HG03575 (cell line): ENCODE measurements around the gene DCP2.
A peak's percentile ranks its signal among the peaks of the same experiment; 100 is the strongest.
"Not testable (repeated sequence)": the region's sequence is repeated elsewhere in the genome, so short reads cannot be mapped to it uniquely, and the experiment has no call there.

Experiments
- ATAC-seq: cut with Tn5 transposase; IDR thresholded peaks from one replicate; pipeline ENCODE4 v1.9.1; 2021; ENCODE audit not compliant: unreplicated experiment, insufficient number of reproducible peaks, low FRiP score; ENCODE audit errors: extremely low read depth

DCP2 gene

GRCh38 chr5:112976432-112977309 is at the start of gene DCP2:
Gene DCP2 (plus strand): TSS chr5:112976798. CDS start chr5:112976934, 136 bp downstream.
- peak; percentile 95 for ATAC-seq

- peak; percentile 28 for ATAC-seq
Observed at GRCh38 chr5:112929336-112930081, 47.1 kb upstream of the DCP2 start.

DNA sequence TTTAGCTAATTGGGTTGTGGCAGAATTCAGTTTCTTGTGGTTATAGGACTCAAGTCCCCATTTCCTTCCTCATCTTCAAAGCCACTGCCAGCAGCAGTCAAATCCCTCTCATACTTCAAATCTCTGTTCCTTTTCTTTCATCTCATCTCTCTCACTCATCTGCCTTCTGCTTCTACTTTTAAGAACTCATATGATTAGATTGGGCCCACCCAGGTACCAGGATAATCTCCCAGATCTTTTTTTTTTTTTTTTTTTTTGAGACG is 46.6 kb upstream of the DCP2 start:
- peak; percentile 28 for ATAC-seq

DNA sequence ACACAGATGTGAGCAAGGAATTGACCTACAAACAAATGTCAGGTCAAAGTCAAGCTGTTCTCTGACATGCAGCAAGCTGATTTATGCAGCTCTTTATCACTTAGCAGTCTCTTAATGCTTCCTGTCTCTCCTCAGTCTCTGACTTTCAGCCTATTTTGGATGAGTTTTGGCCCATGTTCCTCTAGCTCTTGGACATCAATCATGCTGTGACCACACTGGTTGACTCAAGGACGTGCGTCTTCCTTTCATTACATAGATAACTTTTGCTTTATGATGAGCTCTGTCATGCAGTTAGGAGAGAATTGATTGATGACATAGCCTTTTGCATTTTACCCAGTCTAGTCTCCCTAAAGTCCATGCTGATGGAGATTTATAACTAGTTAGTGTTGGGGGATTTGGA is 45.1 kb upstream of the DCP2 start:
- no peak for ATAC-seq

- no peak for ATAC-seq
Observed at GRCh38 chr5:112933105-112933504, 43.5 kb upstream of the DCP2 start.

GRCh38 chr5:112933651-112934365 is 42.8 kb upstream of the DCP2 start:
- ATAC-seq, result no peak

DNA sequence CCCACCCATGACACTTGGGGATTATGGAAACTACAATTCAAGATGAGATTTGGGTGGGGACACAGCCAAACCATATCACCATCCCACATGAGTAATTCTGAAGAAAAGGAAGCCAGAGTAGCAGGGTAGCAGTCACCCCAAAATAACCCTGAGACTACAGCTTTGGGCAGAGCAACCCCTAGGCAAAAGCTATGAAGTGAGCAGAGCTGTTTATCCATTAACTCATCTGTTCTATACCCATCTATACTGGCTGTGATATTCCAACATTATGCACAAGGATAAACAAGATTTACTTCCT is 42.3 kb upstream of the DCP2 start:
- ATAC-seq, result no peak

DNA sequence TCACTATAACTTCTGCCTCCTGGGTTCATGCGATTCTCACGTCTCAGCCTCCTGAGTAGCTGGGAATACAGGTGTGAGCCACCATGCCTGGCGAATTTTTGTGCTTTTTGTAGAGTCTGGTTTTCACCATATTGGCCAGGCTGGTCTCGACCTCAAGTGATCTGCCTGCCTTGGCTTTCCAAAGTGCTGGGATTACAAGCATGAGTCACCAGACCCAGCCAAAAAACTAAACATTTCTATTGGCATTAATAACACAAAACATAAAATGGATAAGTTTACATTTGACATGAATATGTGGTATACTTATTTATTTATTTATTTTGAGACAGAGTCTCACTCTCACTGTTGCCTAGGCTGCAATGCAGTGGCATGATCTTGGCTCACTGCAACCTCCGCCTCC is 40.9 kb upstream of the DCP2 start:
- no peak for ATAC-seq

DNA sequence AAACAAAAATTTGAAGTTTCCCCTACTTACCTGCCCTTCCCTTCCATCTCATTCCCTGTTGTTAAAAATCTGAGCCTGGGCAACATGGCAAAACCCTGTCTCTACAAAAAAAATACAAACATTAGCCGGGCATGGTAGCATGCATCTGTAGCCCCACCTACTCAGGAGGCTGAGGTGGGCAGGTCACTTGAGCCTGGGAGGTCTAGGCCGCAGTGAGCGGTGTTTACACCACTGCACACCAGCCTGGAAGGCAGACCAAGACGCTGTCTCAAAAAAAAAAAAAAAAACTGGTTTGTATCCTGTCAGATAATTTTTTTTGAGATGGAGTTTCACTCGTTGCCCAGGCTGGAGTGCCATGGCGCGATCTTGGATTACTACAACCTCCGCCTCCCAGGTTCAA is 38.3 kb upstream of the DCP2 start:
- no peak for ATAC-seq

- ATAC-seq, result no peak
Observed at GRCh38 chr5:112940670-112941069, 35.9 kb upstream of the DCP2 start.

- no peak for ATAC-seq
Observed at GRCh38 chr5:112948458-112948857, 28.1 kb upstream of the DCP2 start.

- peak; percentile 94 for ATAC-seq
Observed at GRCh38 chr5:112951124-112951702, 25.4 kb upstream of the DCP2 start.

GRCh38 chr5:112956606-112957005 is 20.0 kb upstream of the DCP2 start:
- ATAC-seq, result no peak

GRCh38 chr5:112957036-112957808 is 19.4 kb upstream of the DCP2 start:
- no peak for ATAC-seq

DNA sequence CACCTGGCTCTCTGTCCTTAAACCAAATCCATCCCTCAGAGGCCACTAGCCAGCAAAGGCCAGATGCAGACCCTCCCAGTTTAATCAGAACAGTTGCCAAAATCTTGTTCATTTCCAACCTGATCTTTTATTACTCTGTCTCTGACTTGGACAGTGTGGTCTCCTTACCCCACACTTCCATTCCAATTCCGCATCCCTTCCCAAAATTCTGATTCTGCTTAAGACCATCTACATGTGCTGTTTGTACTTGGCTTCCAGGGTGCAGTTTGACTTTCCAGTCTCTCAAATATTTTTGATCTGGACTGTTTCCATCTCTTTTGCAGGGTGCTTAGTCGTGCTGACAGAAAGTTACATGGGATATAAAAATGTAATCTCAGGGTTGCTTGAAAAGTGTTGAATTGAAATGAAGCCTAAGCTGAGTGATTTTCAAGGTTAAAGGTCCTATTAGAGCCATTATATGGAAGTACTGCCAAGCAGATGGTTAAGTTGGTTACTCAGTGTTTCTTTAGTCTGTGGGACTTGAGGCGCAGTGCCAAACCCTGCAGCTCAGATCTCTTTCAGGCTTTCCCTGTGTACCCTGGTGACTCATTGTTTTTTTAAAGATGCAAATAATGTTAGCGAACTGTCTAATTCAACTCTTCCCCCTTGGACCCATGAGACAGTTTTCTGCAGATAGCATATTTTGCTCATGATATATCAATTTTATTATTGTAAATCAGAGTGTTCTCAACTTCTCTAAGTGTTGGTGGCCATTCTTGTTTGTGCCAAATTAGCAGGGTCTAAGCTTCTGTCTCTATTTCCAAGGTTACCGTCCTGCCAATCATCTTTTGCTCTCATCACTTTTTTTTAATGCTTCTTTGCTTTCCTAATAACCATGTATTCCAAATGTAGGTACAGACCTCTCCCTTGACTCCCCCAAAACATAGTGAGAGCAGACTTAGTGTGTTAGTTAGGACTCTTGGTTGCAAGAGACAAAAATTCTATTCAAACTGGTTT is 18.2 kb upstream of the DCP2 start:
- no peak for ATAC-seq

- not testable (repeated sequence) for ATAC-seq
Observed at GRCh38 chr5:112959872-112960271, 16.7 kb upstream of the DCP2 start.

DNA sequence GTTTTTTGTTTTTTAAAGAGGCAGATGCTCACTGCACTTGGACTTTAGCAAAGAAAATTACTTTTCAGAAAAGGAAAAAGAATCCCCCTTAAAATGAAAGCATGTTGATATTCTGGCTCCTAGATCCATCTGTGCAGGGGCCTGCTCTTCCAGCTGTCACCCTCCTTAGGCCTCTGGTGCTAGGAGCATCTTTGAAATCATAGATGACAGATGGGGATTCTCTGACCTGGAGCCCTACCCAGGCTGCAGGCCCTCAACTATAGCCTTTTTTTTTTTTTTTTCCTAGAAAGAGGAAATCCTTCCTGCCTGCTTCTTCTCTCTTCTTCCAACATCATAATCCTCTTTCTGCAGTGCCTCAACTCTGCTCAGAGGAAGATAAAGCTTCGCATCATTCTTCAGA is 16.3 kb upstream of the DCP2 start:
- no peak for ATAC-seq
